WTC11 (cell line): Measurements from ENCODE around the gene CLNK. TPM values are rescaled to one million over a fixed set of nuclear protein-coding genes. Genes with fewer than 3 reads are reported as not detected.

Source experiments
- ATAC-seq: fragments of 200-7000 bp; cut with Tn5 transposase; 2 replicates; pipeline ENCODE4 v1.10.0; 2021; ENCODE audit warnings: mild to moderate bottlenecking, moderate library complexity
- CTCF ChIA-PET: fragments of 300-600 bp; sonication (Branson Sonifier 250); formaldehyde crosslinking; loops from one replicate; lab custom pipeline; 2021; ENCODE audit warnings: antibody characterized with exemption; lab: Charles Lee
- POLR2A ChIA-PET: fragments of 350-600 bp; sonication (Branson Sonifier 250); formaldehyde crosslinking; loops from one replicate; lab custom pipeline; 2021; ENCODE audit warnings: antibody characterized with exemption; lab: Charles Lee
- DNase-seq: peaks from one replicate; pipeline ENCODE4 v3.0.0; 2021; ENCODE audit warnings: low spot score
- H3K27ac Mint-ChIP-seq: 2 replicates; pipeline ENCODE4 v1.8.0; 2021; ENCODE audit warnings: mixed read lengths
- H3K27me3 Mint-ChIP-seq: 2 replicates; pipeline ENCODE4 v1.8.0; 2021; ENCODE audit warnings: low read depth, mild to moderate bottlenecking, moderate library complexity, mixed read lengths
- H3K36me3 Mint-ChIP-seq: 2 replicates; pipeline ENCODE4 v1.8.0; 2021; ENCODE audit warnings: mixed read lengths
- H3K4me1 Mint-ChIP-seq: 2 replicates; pipeline ENCODE4 v1.8.0; 2022; ENCODE audit warnings: mixed read lengths
- H3K4me3 Mint-ChIP-seq: 2 replicates; pipeline ENCODE4 v1.8.0; 2021; ENCODE audit warnings: mild to moderate bottlenecking, moderate library complexity, mixed read lengths
- H3K9me3 Mint-ChIP-seq: 2 replicates; pipeline ENCODE4 v1.8.0; 2021; ENCODE audit warnings: mixed read lengths
- CREB1 ChIP-seq: sonication (generic); formaldehyde crosslinking; IDR thresholded peaks from 2 replicates; pipeline ENCODE4 v1.8.0; 2023; ENCODE audit warnings: mild to moderate bottlenecking, missing genetic modification reagents
- CREM ChIP-seq: sonication (generic); formaldehyde crosslinking; IDR thresholded peaks from 2 replicates; pipeline ENCODE4 v1.8.1; 2022; ENCODE audit warnings: mild to moderate bottlenecking, missing genetic modification reagents, moderate library complexity
- ELF4 ChIP-seq: sonication (generic); formaldehyde crosslinking; IDR thresholded peaks from 2 replicates; pipeline ENCODE4 v1.8.1; 2022; ENCODE audit warnings: low read depth, mild to moderate bottlenecking, moderate library complexity, missing genetic modification reagents
- KAT7 ChIP-seq: sonication (generic); formaldehyde crosslinking; IDR thresholded peaks from 2 replicates; pipeline ENCODE4 v1.8.1; 2023; ENCODE audit warnings: missing genetic modification reagents, mild to moderate bottlenecking, borderline replicate concordance
- PRRX2 ChIP-seq: fragments of 250-450 bp; sonication (Bioruptor Pico); IDR thresholded peaks from 2 replicates; pipeline ENCODE4 v1.8.0; 2021; ENCODE audit warnings: mild to moderate bottlenecking
- SMAD3 ChIP-seq: sonication (generic); formaldehyde crosslinking; IDR thresholded peaks from 2 replicates; pipeline ENCODE4 v1.8.0; 2022; ENCODE audit warnings: missing genetic modification reagents, mild to moderate bottlenecking, borderline replicate concordance
- SOX15 ChIP-seq: fragments of 250-450 bp; sonication (Bioruptor Pico); IDR thresholded peaks from 2 replicates; pipeline ENCODE4 v1.9.0; 2021; ENCODE audit warnings: mild to moderate bottlenecking
- ZNF138 ChIP-seq: sonication (generic); formaldehyde crosslinking; conservative IDR thresholded peaks from 2 replicates; pipeline ENCODE4 v1.8.1; 2022; ENCODE audit warnings: mild to moderate bottlenecking, moderate library complexity, missing genetic modification reagents
- ZNF317 ChIP-seq: sonication (generic); formaldehyde crosslinking; IDR thresholded peaks from 2 replicates; pipeline ENCODE4 v1.8.1; 2023; ENCODE audit warnings: low read depth, mild to moderate bottlenecking, moderate library complexity, missing genetic modification reagents, borderline replicate concordance
- ZNF396 ChIP-seq: fragments of 250-450 bp; sonication (Bioruptor Pico); IDR thresholded peaks from 2 replicates; pipeline ENCODE4 v1.8.0; 2021; ENCODE audit warnings: mild to moderate bottlenecking, moderate library complexity, borderline replicate concordance
- ZNF423 ChIP-seq: fragments of 250-450 bp; sonication (Bioruptor Pico); IDR thresholded peaks from 2 replicates; pipeline ENCODE4 v2.1.2; 2022; ENCODE audit warnings: mild to moderate bottlenecking, moderate library complexity
- total RNA-seq: library from RNA; stranded (reverse); gene quantifications from 3 replicates; pipeline ENCODE4 v1.2.3, GENCODE V29; 2021
- TF ChIP-seq, protein P1 (sequence below): sonication (generic); formaldehyde crosslinking; IDR thresholded peaks from 2 replicates; pipeline ENCODE4 v1.8.0; 2022; ENCODE audit warnings: mild to moderate bottlenecking, missing genetic modification reagents
- TF ChIP-seq, protein P2 (sequence below): sonication (generic); formaldehyde crosslinking; IDR thresholded peaks from 2 replicates; pipeline ENCODE4 v1.8.1; 2022; ENCODE audit warnings: mild to moderate bottlenecking, missing genetic modification reagents, moderate library complexity, borderline replicate concordance
- TF ChIP-seq, protein P3 (sequence below): sonication (generic); formaldehyde crosslinking; IDR thresholded peaks from 2 replicates; pipeline ENCODE4 v1.8.0; 2023; ENCODE audit warnings: missing genetic modification reagents, mild to moderate bottlenecking, borderline replicate concordance
- TF ChIP-seq, protein P4 (sequence below): fragments of 250-450 bp; sonication (Bioruptor Pico); conservative IDR thresholded peaks from 2 replicates; pipeline ENCODE4 v1.9.0; 2021; ENCODE audit warnings: mild to moderate bottlenecking
- TF ChIP-seq, protein P5 (sequence below): sonication (generic); formaldehyde crosslinking; IDR thresholded peaks from 2 replicates; pipeline ENCODE4 v1.8.0; 2023; ENCODE audit warnings: mild to moderate bottlenecking, missing genetic modification reagents
- TF ChIP-seq, protein P6 (sequence below): sonication (generic); formaldehyde crosslinking; IDR thresholded peaks from 2 replicates; pipeline ENCODE4 v1.8.0; 2022; ENCODE audit warnings: mild to moderate bottlenecking, missing genetic modification reagents

CLNK gene
- total RNA-seq, 1 experiment from 2014 or later, result not detected

DNA sequence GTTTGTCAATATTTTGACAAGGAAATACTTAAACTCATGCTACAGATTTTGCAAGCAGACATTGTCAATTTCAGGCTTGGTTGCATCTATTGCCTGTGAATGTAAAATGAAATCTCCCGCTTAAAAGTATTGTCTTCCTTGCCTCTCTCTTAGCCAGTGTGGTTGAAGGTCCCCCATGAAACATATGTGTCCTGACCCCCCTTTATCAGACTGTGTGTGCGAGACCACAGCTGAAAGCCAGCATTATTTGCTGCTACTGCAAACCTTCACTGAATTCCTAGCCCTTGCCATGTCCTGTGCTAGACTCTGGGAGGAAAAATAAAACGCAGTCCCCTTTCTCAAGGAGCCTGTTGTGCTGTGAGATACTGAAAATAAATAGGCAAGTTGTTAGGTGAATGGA, 16.6 kb upstream of the CLNK start (continued):
- no peak for TF ChIP-seq CREM
- TF ChIP-seq ZNF423, result no peak
- no peak for TF ChIP-seq ELF4
- TF ChIP-seq, protein P1, sequence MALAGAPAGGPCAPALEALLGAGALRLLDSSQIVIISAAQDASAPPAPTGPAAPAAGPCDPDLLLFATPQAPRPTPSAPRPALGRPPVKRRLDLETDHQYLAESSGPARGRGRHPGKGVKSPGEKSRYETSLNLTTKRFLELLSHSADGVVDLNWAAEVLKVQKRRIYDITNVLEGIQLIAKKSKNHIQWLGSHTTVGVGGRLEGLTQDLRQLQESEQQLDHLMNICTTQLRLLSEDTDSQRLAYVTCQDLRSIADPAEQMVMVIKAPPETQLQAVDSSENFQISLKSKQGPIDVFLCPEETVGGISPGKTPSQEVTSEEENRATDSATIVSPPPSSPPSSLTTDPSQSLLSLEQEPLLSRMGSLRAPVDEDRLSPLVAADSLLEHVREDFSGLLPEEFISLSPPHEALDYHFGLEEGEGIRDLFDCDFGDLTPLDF (CRISPR knock-in tag), result no peak
- no peak for TF ChIP-seq KAT7 (CRISPR knock-in tag)
- TF ChIP-seq CREB1 (CRISPR knock-in tag), result no peak
- TF ChIP-seq, protein P2, sequence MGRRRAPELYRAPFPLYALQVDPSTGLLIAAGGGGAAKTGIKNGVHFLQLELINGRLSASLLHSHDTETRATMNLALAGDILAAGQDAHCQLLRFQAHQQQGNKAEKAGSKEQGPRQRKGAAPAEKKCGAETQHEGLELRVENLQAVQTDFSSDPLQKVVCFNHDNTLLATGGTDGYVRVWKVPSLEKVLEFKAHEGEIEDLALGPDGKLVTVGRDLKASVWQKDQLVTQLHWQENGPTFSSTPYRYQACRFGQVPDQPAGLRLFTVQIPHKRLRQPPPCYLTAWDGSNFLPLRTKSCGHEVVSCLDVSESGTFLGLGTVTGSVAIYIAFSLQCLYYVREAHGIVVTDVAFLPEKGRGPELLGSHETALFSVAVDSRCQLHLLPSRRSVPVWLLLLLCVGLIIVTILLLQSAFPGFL, result no peak
- TF ChIP-seq ZNF396, result no peak

DNA sequence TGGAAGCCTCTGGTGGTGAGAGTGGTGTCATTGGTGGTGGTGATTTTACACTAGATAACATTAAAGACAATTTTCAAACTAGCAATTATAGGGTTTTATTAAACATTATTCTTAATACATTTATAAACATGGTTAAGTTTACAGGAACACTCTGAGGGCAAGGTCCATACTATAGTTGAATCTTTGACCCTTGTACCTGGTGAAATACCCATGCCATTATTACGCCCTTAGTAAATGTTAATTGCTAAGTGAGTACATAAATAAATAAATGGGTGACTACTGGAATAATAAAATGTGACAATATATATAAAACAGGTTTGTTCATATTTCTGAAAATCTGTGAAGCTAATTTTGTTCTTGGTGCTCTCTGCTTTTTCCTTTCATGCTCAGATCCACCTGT, 13.6 kb upstream of the CLNK start:
- no peaks in the 10 kb centered on the region for H3K4me1 Mint-ChIP-seq
- H3K36me3 Mint-ChIP-seq, result peaks cover 30% of the 10 kb centered on the region
- CTCF ChIA-PET, result no interaction called here
- POLR2A ChIA-PET, result no interaction called here
- no peak for TF ChIP-seq PRRX2 (CRISPR knock-in tag)
- no peak for TF ChIP-seq SMAD3 (CRISPR knock-in tag)
- TF ChIP-seq, protein P3, sequence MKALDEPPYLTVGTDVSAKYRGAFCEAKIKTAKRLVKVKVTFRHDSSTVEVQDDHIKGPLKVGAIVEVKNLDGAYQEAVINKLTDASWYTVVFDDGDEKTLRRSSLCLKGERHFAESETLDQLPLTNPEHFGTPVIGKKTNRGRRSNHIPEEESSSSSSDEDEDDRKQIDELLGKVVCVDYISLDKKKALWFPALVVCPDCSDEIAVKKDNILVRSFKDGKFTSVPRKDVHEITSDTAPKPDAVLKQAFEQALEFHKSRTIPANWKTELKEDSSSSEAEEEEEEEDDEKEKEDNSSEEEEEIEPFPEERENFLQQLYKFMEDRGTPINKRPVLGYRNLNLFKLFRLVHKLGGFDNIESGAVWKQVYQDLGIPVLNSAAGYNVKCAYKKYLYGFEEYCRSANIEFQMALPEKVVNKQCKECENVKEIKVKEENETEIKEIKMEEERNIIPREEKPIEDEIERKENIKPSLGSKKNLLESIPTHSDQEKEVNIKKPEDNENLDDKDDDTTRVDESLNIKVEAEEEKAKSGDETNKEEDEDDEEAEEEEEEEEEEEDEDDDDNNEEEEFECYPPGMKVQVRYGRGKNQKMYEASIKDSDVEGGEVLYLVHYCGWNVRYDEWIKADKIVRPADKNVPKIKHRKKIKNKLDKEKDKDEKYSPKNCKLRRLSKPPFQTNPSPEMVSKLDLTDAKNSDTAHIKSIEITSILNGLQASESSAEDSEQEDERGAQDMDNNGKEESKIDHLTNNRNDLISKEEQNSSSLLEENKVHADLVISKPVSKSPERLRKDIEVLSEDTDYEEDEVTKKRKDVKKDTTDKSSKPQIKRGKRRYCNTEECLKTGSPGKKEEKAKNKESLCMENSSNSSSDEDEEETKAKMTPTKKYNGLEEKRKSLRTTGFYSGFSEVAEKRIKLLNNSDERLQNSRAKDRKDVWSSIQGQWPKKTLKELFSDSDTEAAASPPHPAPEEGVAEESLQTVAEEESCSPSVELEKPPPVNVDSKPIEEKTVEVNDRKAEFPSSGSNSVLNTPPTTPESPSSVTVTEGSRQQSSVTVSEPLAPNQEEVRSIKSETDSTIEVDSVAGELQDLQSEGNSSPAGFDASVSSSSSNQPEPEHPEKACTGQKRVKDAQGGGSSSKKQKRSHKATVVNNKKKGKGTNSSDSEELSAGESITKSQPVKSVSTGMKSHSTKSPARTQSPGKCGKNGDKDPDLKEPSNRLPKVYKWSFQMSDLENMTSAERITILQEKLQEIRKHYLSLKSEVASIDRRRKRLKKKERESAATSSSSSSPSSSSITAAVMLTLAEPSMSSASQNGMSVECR, result no peak
- TF ChIP-seq, protein P4, sequence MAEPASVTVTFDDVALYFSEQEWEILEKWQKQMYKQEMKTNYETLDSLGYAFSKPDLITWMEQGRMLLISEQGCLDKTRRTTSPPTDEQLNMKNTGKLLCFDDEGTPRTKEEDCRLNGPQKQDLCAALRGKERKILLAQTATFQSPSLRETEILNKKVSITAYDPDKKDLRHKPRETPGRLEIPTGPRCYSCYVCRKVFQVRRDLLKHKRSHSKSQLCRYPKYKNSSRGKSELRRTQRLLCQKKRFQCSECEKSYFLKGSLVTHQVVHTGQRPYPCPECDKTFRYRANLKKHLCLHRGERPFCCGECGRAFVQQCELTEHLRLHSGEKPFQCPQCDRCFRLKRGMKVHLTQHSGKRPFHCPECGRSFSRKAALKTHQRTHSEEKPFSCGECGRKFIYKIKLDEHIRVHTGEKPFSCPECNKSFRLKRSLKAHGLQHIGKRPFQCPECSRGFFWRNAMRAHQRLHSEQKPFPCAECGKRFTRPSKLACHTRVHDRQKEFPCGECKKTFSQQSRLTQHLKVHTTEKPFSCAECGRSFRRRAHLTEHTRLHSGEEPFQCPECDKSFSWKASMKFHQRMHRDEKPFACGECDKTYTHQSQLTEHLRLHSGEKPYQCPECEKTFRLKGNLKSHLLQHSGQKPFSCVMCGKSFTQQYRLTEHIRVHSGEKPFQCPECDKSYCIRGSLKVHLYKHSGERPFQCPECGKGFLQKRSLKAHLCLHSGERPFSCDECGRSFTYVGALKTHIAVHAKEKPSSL, result no peak
- no peak for TF ChIP-seq SOX15 (CRISPR knock-in tag)
- TF ChIP-seq, protein P5, sequence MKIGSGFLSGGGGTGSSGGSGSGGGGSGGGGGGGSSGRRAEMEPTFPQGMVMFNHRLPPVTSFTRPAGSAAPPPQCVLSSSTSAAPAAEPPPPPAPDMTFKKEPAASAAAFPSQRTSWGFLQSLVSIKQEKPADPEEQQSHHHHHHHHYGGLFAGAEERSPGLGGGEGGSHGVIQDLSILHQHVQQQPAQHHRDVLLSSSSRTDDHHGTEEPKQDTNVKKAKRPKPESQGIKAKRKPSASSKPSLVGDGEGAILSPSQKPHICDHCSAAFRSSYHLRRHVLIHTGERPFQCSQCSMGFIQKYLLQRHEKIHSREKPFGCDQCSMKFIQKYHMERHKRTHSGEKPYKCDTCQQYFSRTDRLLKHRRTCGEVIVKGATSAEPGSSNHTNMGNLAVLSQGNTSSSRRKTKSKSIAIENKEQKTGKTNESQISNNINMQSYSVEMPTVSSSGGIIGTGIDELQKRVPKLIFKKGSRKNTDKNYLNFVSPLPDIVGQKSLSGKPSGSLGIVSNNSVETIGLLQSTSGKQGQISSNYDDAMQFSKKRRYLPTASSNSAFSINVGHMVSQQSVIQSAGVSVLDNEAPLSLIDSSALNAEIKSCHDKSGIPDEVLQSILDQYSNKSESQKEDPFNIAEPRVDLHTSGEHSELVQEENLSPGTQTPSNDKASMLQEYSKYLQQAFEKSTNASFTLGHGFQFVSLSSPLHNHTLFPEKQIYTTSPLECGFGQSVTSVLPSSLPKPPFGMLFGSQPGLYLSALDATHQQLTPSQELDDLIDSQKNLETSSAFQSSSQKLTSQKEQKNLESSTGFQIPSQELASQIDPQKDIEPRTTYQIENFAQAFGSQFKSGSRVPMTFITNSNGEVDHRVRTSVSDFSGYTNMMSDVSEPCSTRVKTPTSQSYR (CRISPR knock-in tag), result no peak
- TF ChIP-seq, protein P6, sequence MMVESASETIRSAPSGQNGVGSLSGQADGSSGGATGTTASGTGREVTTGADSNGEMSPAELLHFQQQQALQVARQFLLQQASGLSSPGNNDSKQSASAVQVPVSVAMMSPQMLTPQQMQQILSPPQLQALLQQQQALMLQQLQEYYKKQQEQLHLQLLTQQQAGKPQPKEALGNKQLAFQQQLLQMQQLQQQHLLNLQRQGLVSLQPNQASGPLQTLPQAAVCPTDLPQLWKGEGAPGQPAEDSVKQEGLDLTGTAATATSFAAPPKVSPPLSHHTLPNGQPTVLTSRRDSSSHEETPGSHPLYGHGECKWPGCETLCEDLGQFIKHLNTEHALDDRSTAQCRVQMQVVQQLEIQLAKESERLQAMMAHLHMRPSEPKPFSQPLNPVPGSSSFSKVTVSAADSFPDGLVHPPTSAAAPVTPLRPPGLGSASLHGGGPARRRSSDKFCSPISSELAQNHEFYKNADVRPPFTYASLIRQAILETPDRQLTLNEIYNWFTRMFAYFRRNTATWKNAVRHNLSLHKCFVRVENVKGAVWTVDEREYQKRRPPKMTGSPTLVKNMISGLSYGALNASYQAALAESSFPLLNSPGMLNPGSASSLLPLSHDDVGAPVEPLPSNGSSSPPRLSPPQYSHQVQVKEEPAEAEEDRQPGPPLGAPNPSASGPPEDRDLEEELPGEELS (CRISPR knock-in tag), result no peak
- no peak for TF ChIP-seq ZNF138 (CRISPR knock-in tag)
- TF ChIP-seq ZNF317 (CRISPR knock-in tag), result no peak
- TF ChIP-seq ELF4, result no peak
- ATAC-seq, result no peak
- peaks cover 5% of the 10 kb centered on the region; the same call in 1 of the 2 replicates for H3K27me3 Mint-ChIP-seq
- no peak overlapping the region for H3K4me3 Mint-ChIP-seq
- H3K9me3 Mint-ChIP-seq, result peaks cover 45% of the 10 kb centered on the region
- H3K27ac Mint-ChIP-seq, result no peak overlapping the region
- DNase-seq, result no peak
